NCI-H2227 (cell line): ENCODE measurements around the gene LIMCH1.
"Not testable (repeated sequence)": the region's sequence is repeated elsewhere in the genome, so short reads cannot be mapped to it uniquely, and the experiment has no call there.

Source experiments
- DNase-seq: peaks from one replicate; lab custom pipeline; 2025; ENCODE audit not compliant: unreplicated experiment; lab: John Stamatoyannopoulos, UW

LIMCH1 gene, protein sequence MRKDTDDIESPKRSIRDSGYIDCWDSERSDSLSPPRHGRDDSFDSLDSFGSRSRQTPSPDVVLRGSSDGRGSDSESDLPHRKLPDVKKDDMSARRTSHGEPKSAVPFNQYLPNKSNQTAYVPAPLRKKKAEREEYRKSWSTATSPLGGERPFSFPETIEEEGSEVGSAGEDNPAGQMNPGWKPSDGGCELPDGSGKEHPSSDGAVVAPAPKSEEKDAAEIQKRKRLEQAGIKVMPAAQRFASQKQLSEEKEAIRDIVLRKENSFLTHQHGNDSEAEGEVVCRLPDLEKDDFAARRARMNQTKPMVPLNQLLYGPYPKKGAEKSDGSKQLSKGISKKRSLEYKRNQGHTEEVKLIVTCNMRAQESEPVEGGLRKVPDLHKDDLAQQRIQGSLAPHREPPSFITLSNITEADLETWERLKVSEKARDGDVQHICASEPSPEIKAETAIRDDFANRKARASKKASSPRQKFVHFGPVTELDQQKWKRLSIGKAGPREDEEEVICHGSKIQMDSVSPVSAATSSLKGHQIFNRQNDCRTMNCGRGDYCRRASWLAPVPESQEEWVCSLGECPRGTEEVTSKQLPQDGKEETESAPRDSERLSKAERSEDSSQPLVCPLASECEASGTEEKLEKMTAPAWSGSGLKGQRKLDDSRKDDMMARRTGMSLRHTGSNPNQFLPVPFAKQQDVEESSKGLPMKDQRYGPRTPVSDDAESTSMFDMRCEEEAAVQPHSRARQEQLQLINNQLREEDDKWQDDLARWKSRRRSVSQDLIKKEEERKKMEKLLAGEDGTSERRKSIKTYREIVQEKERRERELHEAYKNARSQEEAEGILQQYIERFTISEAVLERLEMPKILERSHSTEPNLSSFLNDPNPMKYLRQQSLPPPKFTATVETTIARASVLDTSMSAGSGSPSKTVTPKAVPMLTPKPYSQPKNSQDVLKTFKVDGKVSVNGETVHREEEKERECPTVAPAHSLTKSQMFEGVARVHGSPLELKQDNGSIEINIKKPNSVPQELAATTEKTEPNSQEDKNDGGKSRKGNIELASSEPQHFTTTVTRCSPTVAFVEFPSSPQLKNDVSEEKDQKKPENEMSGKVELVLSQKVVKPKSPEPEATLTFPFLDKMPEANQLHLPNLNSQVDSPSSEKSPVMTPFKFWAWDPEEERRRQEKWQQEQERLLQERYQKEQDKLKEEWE (N-terminal part only)

DNA sequence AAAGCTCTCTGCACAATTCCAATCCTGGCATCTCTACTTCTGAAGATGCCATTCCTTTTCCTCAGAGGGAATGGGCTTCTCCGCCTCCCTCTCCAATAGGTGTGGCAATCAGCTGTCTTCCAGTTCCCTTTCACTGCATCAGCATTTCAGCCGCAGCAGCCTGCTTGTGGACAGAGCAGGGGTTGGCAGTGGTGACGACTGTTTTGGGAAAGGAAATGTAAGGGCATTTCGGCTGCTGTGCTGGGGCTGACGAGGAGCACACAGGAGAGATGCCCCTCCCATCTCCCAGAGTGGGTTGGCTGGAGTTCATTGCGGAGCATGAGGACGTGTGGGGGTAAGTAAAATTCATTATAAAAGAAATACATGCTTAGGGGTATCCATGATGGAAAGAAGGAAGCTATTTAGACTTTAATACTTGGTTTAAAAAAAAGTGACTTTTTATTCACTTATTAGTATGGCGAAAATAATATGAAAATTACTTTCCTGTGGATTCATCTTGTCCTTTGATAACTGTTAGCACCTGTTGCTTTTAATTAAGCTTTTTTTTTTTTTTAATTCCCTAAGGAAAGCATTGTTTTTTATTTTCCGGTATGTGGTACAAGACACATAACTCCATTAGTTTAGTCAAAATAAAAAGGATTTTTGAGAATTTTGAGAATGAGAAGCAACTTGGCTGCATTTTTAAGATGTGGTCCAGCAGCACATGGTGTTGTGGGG is at the start of gene LIMCH1:
LIMCH1 (plus strand) TSS at position 141 of the 717 bp plus-strand sequence. CDS start 67,839 bp downstream, outside the sequence.
- no peak for DNase-seq

DNA sequence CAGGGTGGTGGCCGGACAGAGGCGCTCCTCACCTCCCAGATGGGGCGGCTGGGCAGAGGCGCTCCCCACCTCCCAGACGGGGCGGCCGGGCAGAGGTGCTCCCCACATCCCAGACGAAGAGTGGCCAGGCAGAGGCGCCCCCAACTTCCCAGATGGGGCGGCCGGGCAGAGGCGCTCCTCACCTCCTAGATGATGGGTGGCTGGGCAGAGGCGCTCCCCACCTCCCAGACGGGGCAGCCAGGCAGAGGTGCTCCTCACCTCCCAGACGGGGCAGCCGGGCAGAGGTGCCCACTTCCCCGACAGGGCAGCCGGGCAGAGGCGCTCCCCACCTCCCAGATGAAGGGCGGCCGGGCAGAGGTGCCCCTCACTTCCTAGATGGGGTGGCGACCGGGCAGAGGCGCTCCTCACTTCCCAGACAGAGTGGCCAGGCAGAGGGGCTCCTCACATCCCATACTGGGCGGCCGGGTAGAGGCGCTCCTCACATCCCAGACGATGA is 46.8 kb upstream of the LIMCH1 start:
- not testable (repeated sequence) for DNase-seq

GRCh38 chr4:41496977-41497376 is 41.0 kb upstream of the LIMCH1 start:
- DNase-seq, result no peak

GRCh38 chr4:41498177-41498576 is 39.8 kb upstream of the LIMCH1 start:
- DNase-seq, result no peak

GRCh38 chr4:41504167-41504818 is 33.7 kb upstream of the LIMCH1 start:
- no peak for DNase-seq

GRCh38 chr4:41505161-41505661 is 32.7 kb upstream of the LIMCH1 start:
- DNase-seq, result no peak

GRCh38 chr4:41506130-41506529 is 31.8 kb upstream of the LIMCH1 start:
- DNase-seq, result no peak

- no peak for DNase-seq
Observed at GRCh38 chr4:41507291-41507947, 30.5 kb upstream of the LIMCH1 start.

DNA sequence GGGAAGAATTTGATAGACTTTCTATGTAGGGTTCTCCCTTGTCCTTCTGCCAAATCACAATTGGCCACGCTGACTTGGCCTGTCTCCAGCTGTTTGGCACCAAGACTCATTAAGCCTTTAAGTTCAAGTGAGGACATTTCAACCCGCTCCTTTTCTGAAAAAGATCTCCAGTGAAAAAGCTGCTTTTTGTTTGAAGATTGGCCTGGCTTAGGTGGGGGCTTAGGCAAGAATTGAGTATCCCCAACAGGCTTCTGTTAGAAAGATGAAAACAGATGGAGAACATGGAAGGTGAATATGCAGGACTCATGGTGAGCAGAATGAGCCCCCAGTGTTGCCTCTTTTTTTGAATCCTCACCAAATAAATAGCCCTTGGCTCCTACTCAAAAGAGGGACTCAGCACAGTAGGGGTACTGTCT is 28.5 kb upstream of the LIMCH1 start:
- no peak for DNase-seq

- no peak for DNase-seq
Observed at GRCh38 chr4:41510179-41510578, 27.8 kb upstream of the LIMCH1 start.

GRCh38 chr4:41512136-41512535 is 25.8 kb upstream of the LIMCH1 start:
- no peak for DNase-seq

- no peak for DNase-seq
Observed at GRCh38 chr4:41512596-41512995, 25.4 kb upstream of the LIMCH1 start.

DNA sequence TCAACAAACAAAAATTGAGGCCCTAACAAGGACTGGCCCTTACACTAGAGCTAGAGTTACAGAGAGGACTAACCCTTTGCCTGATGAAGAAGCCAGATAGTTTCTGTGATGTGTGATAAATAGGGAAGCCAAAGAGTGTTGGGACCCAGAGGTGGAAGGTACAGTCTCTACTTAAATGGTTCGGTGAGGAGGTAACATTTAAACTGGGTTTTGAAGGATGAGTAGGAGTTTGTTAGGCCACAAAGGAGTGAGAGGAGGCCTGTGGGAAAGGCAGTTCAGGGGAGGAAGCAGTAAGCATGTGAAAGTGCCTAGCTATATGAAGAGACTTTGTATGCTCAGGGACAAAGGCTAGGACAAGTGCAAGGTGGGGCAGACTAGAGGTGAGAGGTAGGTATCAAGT is 23.8 kb upstream of the LIMCH1 start:
- no peak for DNase-seq

- DNase-seq, result no peak
Observed at GRCh38 chr4:41514766-41515481, 23.0 kb upstream of the LIMCH1 start.

DNA sequence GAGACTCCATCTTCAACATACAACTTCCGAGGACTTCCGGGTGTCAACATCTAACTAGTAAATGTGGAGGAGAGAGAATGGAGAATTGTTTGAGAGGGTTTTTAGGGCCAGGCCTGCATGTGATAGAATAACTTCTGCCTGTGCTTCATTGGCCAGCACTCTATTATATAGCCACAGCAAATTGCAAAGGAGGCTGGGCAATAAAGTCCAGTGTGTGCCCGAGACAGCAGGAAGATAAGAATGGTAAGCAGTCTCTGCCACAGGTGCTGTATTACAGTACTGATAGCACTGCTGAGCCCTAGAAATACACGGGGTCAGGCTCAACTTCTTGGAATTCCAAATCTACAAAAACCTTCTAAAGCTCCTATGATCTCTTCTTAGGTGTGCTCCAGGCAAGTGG is 20.8 kb upstream of the LIMCH1 start:
- no peak for DNase-seq

- DNase-seq, result no peak
Observed at GRCh38 chr4:41517747-41518146, 20.2 kb upstream of the LIMCH1 start.

DNA sequence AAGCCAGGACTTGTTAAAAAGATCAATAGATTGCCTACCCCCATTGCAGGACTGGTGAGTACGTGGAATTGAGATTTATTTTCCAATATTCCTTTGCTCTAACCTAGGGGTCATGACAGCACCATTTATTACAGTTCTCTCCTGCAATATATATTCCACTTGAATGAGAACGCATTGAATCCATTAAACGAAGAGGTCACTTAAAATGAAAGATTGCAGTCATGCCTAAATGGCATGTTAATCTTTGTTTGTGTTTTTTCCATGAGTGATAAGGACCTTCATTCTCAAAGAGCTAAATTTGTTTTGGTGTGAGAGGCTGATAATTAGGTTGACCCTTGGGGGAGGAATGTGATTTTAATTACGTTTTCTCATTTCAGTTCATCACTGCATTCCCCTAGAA is 13.5 kb upstream of the LIMCH1 start:
- no peak for DNase-seq

GRCh38 chr4:41525129-41525528 is 12.8 kb upstream of the LIMCH1 start:
- DNase-seq, result no peak

DNA sequence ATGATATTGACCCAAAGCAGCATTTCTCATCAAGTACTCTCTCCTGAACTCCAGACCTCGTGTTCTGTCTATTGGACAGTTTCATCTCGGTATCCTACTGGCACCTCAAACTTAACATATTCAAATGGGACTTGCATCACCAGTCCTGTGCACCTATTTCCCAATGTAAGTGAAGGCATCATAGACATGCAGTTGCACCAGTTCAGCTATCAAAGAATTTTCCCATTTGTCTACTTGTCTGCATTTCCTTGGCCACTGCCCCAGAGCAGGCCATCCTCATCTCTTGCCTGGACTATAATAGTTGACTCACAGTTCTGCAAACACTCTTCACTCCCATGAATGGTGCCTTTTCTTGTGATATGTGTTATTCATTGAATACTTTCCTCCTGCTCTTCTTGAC is 11.3 kb upstream of the LIMCH1 start:
- no peak for DNase-seq
